H1 (cell line): ENCODE measurements around the gene GRIA4. TPM values are rescaled to one million over a fixed set of nuclear protein-coding genes. Genes with fewer than 3 reads are reported as not detected.

Experiments used
- CTCF ChIA-PET: fragments of 300-600 bp; sonication (Branson Sonifier 250); formaldehyde crosslinking; loops from one replicate; lab custom pipeline; 2021; ENCODE audit not compliant: partially characterized antibody; lab: Charles Lee
- POLR2A ChIA-PET: fragments of 300-600 bp; sonication (Branson Sonifier 250); formaldehyde crosslinking; loops from one replicate; lab custom pipeline; 2021; ENCODE audit warnings: inconsistent platforms; ENCODE audit not compliant: partially characterized antibody; lab: Charles Lee
- DNase-seq, 2 experiments: peaks; one replicate each; pipeline versions ENCODE4 v3.0.0 to v3.0.0-alpha.2; 2010 to 2022; ENCODE audit warnings: low spot score in 2 of 2, low read depth in 1 of 2, mixed read lengths in 1 of 2
- FAIRE-seq: peaks from 2 replicates; lab custom pipeline; 2011; peaks lifted over from hg19 to GRCh38; lab: Jason Lieb, UNC
- H2AFZ ChIP-seq: 2 replicates; pipeline ENCODE4 v1.8.1; 2012; ENCODE audit warnings: low read length, inconsistent platforms
- H2AK5ac ChIP-seq: 2 replicates; pipeline ENCODE4 v1.6.1; 2013; ENCODE audit warnings: low read depth, low read length
- H2BK120ac ChIP-seq: replicated peaks from 2 replicates; pipeline ENCODE3; 2013; ENCODE audit warnings: low read depth, low read length, inconsistent platforms
- H2BK12ac ChIP-seq: 2 replicates; pipeline ENCODE4 v1.6.1; 2013; ENCODE audit warnings: low read depth, low read length
- H2BK15ac ChIP-seq: 2 replicates; pipeline ENCODE4 v1.6.1; 2013; ENCODE audit warnings: low read length
- H2BK20ac ChIP-seq: 2 replicates; pipeline ENCODE4 v1.6.1; 2013; ENCODE audit warnings: low read length
- H2BK5ac ChIP-seq: 2 replicates; pipeline ENCODE4 v1.6.1; 2013; ENCODE audit warnings: low read depth, low read length
- H3K14ac ChIP-seq: 2 replicates; pipeline ENCODE4 v1.6.1; 2013; ENCODE audit warnings: inconsistent platforms; ENCODE audit not compliant: insufficient read length
- H3K18ac ChIP-seq: 2 replicates; pipeline ENCODE4 v1.6.1; 2013; ENCODE audit warnings: low read length; ENCODE audit errors: extremely low read depth
- H3K23ac ChIP-seq: 2 replicates; pipeline ENCODE4 v1.6.1; 2013; ENCODE audit warnings: inconsistent platforms; ENCODE audit not compliant: insufficient read length
- H3K23me2 ChIP-seq: 2 replicates; pipeline ENCODE4 v1.6.1; 2013; ENCODE audit warnings: low read depth, low read length
- H3K27ac ChIP-seq: 2 replicates; pipeline ENCODE4 v1.6.1; 2011; ENCODE audit warnings: low read depth, low read length, inconsistent platforms
- H3K27me3 ChIP-seq, 4 experiments: replicated peaks in 1 of 4; 1 replicate in 1 of 4; 2 replicates in 3 of 4; pipeline versions ENCODE4 v1.6.1 to v1.8.1; 2011 to 2013; ENCODE audit warnings: low read length in 3 of 4, mild to moderate bottlenecking in 3 of 4, inconsistent platforms in 2 of 4, mixed read lengths in 2 of 4, moderate library complexity in 1 of 4; ENCODE audit not compliant: control insufficient read depth in 3 of 4, insufficient read depth in 3 of 4; ENCODE audit errors: extremely low read depth in 1 of 4
- H3K36me3 ChIP-seq, 4 experiments: 2 replicates each; pipeline versions ENCODE4 v1.6.1 to v1.8.1; 2011 to 2013; ENCODE audit warnings: mild to moderate bottlenecking in 4 of 4, low read length in 3 of 4, moderate library complexity in 2 of 4, control low read depth in 1 of 4, inconsistent platforms in 1 of 4; ENCODE audit not compliant: insufficient read depth in 4 of 4, control insufficient read depth in 2 of 4
- H3K4ac ChIP-seq: replicated peaks from 2 replicates; pipeline ENCODE3; 2013; ENCODE audit warnings: low read length, low read depth, mixed read lengths, inconsistent platforms; ENCODE audit not compliant: insufficient read length
- H3K4me1 ChIP-seq, 4 experiments: replicated peaks in 1 of 4; 1 replicate in 1 of 4; 2 replicates in 3 of 4; pipeline versions ENCODE4 v1.6.1 to v1.8.1; 2011 to 2013; ENCODE audit warnings: low read length in 3 of 4, inconsistent platforms in 2 of 4, mixed read lengths in 1 of 4; ENCODE audit not compliant: insufficient read depth in 4 of 4, control insufficient read depth in 3 of 4
- H3K4me2 ChIP-seq, 2 experiments: 2 replicates each; pipeline versions ENCODE4 v1.6.1 to v1.8.1; 2011 to 2013; ENCODE audit warnings: low read depth in 2 of 2, low read length in 2 of 2, control low read depth in 1 of 2, inconsistent platforms in 1 of 2, mild to moderate bottlenecking in 1 of 2; ENCODE audit not compliant: insufficient read depth in 1 of 2
- H3K4me3 ChIP-seq, 4 experiments: fragments of 200-600, 300-600 bp in 1 of 4; sonication (generic), shearing (Covaris generic), sonication (Bioruptor Twin) in 1 of 4; 2 replicates each; pipeline versions ENCODE4 v1.5.1 to v1.8.1; 2011 to 2016; ENCODE audit warnings: low read length in 4 of 4, low read depth in 3 of 4, control low read depth in 2 of 4, inconsistent platforms in 2 of 4, mild to moderate bottlenecking in 2 of 4, mixed read lengths in 1 of 4, moderate library complexity in 1 of 4; ENCODE audit not compliant: insufficient read depth in 2 of 4; ENCODE audit errors: extremely low read depth in 1 of 4
- H3K56ac ChIP-seq: replicated peaks from 2 replicates; pipeline ENCODE3; 2013; ENCODE audit warnings: low read depth, mild to moderate bottlenecking, mixed read lengths, low read length, inconsistent platforms; ENCODE audit not compliant: insufficient read length
- H3K79me1 ChIP-seq: 2 replicates; pipeline ENCODE4 v1.6.1; 2013; ENCODE audit warnings: low read depth, low read length, control low read depth
- H3K79me2 ChIP-seq, 2 experiments: 2 replicates each; pipeline versions ENCODE4 v1.6.1 to v1.8.1; 2012 to 2013; ENCODE audit warnings: low read length in 2 of 2, mild to moderate bottlenecking in 2 of 2, inconsistent platforms in 1 of 2; ENCODE audit not compliant: insufficient read depth in 2 of 2, control insufficient read depth in 1 of 2
- H3K9ac ChIP-seq, 4 experiments: replicated peaks in 1 of 4; 1 replicate in 1 of 4; 2 replicates in 3 of 4; pipeline versions ENCODE4 v1.6.1 to v1.8.1; 2011 to 2013; ENCODE audit warnings: low read depth in 3 of 4, low read length in 3 of 4, control low read depth in 2 of 4, mild to moderate bottlenecking in 2 of 4, moderate library complexity in 2 of 4, inconsistent platforms in 1 of 4; ENCODE audit errors: extremely low read depth in 1 of 4
- H3K9me3 ChIP-seq, 2 experiments: 2 replicates each; pipeline versions ENCODE4 v1.6.1 to v1.8.1; 2012 to 2013; ENCODE audit warnings: mild to moderate bottlenecking in 2 of 2, moderate library complexity in 2 of 2, control low read depth in 1 of 2, inconsistent platforms in 1 of 2, low read depth in 1 of 2, low read length in 1 of 2, mixed read lengths in 1 of 2; ENCODE audit not compliant: insufficient read depth in 2 of 2
- H4K20me1 ChIP-seq, 2 experiments: replicated peaks in 1 of 2; 2 replicates each; pipeline versions ENCODE3 to v1.8.1; 2011 to 2013; ENCODE audit warnings: inconsistent platforms in 2 of 2, low read length in 2 of 2, mild to moderate bottlenecking in 1 of 2; ENCODE audit not compliant: insufficient read depth in 2 of 2, control insufficient read depth in 1 of 2
- H4K5ac ChIP-seq: 2 replicates; pipeline ENCODE4 v1.6.1; 2013; ENCODE audit warnings: low read length, low read depth, mixed read lengths, inconsistent platforms; ENCODE audit not compliant: insufficient read length
- H4K8ac ChIP-seq: 2 replicates; pipeline ENCODE4 v1.8.0; 2013; ENCODE audit warnings: mild to moderate bottlenecking, moderate library complexity, low read length, inconsistent platforms; ENCODE audit not compliant: insufficient read depth; ENCODE audit errors: extremely low read depth
- H4K91ac ChIP-seq: replicated peaks from 2 replicates; pipeline ENCODE3; 2013; ENCODE audit warnings: low read length, mixed read lengths, inconsistent platforms; ENCODE audit not compliant: insufficient read length
- CHD1 ChIP-seq: IDR thresholded peaks from 2 replicates; pipeline ENCODE4 v1.6.1; 2012; ENCODE audit warnings: low read depth, low read length, improper control_type of control experiment
- HDAC2 ChIP-seq, 2 experiments: fragments of 300-600 bp in 1 of 2; sonication (generic) in 1 of 2; IDR thresholded peaks; 2 replicates each; pipeline ENCODE4 v1.6.1; 2011 to 2012; ENCODE audit warnings: low read depth in 2 of 2, low read length in 2 of 2, mild to moderate bottlenecking in 2 of 2, moderate library complexity in 2 of 2, borderline replicate concordance in 1 of 2, inconsistent platforms in 1 of 2
- HDAC6 ChIP-seq: IDR thresholded peaks from one replicate; pipeline ENCODE4 v1.7.1; 2012; ENCODE audit warnings: low read depth, mild to moderate bottlenecking, inconsistent platforms, low read length, moderate library complexity
- KDM1A ChIP-seq: fragments of 200-600, 300-600 bp; sonication (generic); IDR thresholded peaks from 2 replicates; pipeline ENCODE4 v1.7.1; 2016; ENCODE audit warnings: mild to moderate bottlenecking, low read length, borderline replicate concordance
- MAFK ChIP-seq: IDR thresholded peaks from 2 replicates; pipeline ENCODE4 v1.6.1; 2012; ENCODE audit warnings: low read depth, mild to moderate bottlenecking, improper control_type of control experiment, low read length
- RXRA ChIP-seq: IDR thresholded peaks from 2 replicates; pipeline ENCODE4 v1.6.1; 2011; ENCODE audit warnings: low read depth, mild to moderate bottlenecking, low read length, moderate library complexity; ENCODE audit not compliant: insufficient read depth
- SIN3A ChIP-seq, 2 experiments: IDR thresholded peaks in 1 of 2; conservative IDR thresholded peaks in 1 of 2; 2 replicates each; pipeline ENCODE4 v1.6.1; 2011 to 2012; ENCODE audit warnings: low read length in 2 of 2, improper control_type of control experiment in 1 of 2, low read depth in 1 of 2, mild to moderate bottlenecking in 1 of 2
- TBP ChIP-seq: IDR thresholded peaks from 2 replicates; pipeline ENCODE4 v1.6.1; 2011; ENCODE audit warnings: low read depth, low read length, improper control_type of control experiment
- TEAD4 ChIP-seq: IDR thresholded peaks from 2 replicates; pipeline ENCODE4 v1.6.1; 2012; ENCODE audit warnings: low read depth, low read length, inconsistent platforms, mixed read lengths
- polyA plus RNA-seq, 7 experiments: library from polyadenylated mRNA; depleted of rRNA in 3 of 7; stranded (reverse) in 5 of 7; unstranded in 2 of 7; fragments of >200 nt in 5 of 7; fragments of 200-250 nt in 2 of 7; gene quantifications; 1 replicate in 5 of 7; 2 replicates in 1 of 7; 4 replicates in 1 of 7; pipeline versions ENCODE4 v1.2.1 to v1.2.3, GENCODE V29; 2011 to 2013; ENCODE audit warnings: missing spikeins in 2 of 7, mixed read lengths in 2 of 7
- total RNA-seq: library from RNA; stranded (reverse); fragmentation: NEBNext Ultra II Directional; extraction: Animal tissue kit (Norgen Biotek cat#: 25700); gene quantifications from 2 replicates; pipeline ENCODE4 v1.2.1, GENCODE V29; 2021
- TF ChIP-seq, protein P1 (sequence below), 3 experiments: IDR thresholded peaks; 1 replicate in 2 of 3; 2 replicates in 1 of 3; pipeline versions ENCODE4 v1.5.1 to v1.6.1; 2011; ENCODE audit warnings: low read length in 3 of 3, mild to moderate bottlenecking in 3 of 3, inconsistent platforms in 2 of 3, low read depth in 1 of 3, moderate library complexity in 1 of 3; ENCODE audit not compliant: insufficient read depth in 1 of 3; ENCODE audit errors: control extremely low read depth in 1 of 3
- TF ChIP-seq, protein P2 (sequence below): IDR thresholded peaks from 2 replicates; pipeline ENCODE4 v1.6.1; 2012; ENCODE audit warnings: low read length, inconsistent platforms

GRIA4 gene
- total and polyA plus RNA-seq, 2 of the 8 experiments (the other 6 are each of a cell fraction or from before 2014, with no cell fraction given) = 12.5 to 21.8 TPM

DNA sequence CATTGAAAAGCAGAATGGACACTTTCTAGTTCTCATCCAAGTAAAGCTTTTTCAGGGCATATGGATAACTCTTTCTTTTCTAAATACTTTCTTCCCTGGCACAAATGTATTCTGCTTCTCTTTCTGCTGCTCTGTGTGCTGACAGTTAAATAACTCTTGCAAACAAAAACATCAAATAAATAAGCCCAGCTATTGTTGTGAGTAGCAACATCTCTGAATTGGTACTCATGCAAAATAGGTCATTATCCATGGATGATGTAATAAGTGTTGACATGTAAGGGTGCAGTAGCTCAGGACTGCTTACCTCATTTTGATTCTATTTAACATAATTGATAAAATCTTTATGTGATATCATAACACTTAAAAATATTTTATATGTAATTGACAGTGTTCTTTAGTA, 247.9 kb downstream of the GRIA4 start:
- Histone ChIP-seq H2BK20ac (no peak overlapping the region), H3K4me1 (no peaks in the 10 kb centered on the region), H3K9ac (no peak overlapping the region), H3K23me2 (no peaks in the 10 kb centered on the region; the same call in 1 of the 2 replicates), H2AFZ (no peak overlapping the region), H2BK12ac (no peak overlapping the region), H3K18ac (no peak overlapping the region), H3K14ac (no peak overlapping the region), H3K4me3 (no peak overlapping the region), H4K5ac (no peak overlapping the region), H3K9me3 (no peaks in the 10 kb centered on the region), H3K23ac (no peak overlapping the region), H4K91ac (no peak overlapping the region), H3K36me3 (no peaks in the 10 kb centered on the region), H2BK15ac (no peak overlapping the region), H4K20me1 (no peaks in the 10 kb centered on the region), H3K4ac (no peak overlapping the region), H2AK5ac (no peak overlapping the region), H4K8ac (no peak overlapping the region), H3K79me2 (no peaks in the 10 kb centered on the region), H2BK5ac (no peak overlapping the region), H3K4me2 (no peak overlapping the region), H2BK120ac (no peak overlapping the region), H3K27ac (no peak overlapping the region), H3K56ac (no peak overlapping the region), H3K27me3 (peaks cover 0 to 1% (median 0%) of the 10 kb centered on the region in 4 experiments; a peak in 1 of 7 replicates), H3K79me1 (no peaks in the 10 kb centered on the region)
- FAIRE-seq (no peak), DNase-seq (no peak)
- POLR2A ChIA-PET = no interaction called here
- CTCF ChIA-PET = no interaction called here
- TF ChIP-seq KDM1A (no peak), MAFK (no peak), HDAC2 (IDR thresholded peaks at IDR 0.05; ENCODE audit: borderline replicate concordance in 1 of 2, low read depth in 2 of 2, low read length in 2 of 2) (no peak), CHD1 (no peak), TBP (no peak), HDAC6 (no peak), SIN3A (conservative IDR thresholded peaks at IDR 0.05 in 1 of 2, IDR thresholded peaks at IDR 0.05 in 1 of 2; ENCODE audit: low read depth in 1 of 2, low read length in 2 of 2) (no peak), TEAD4 (no peak), RXRA (no peak)
- TF ChIP-seq, protein P1, sequence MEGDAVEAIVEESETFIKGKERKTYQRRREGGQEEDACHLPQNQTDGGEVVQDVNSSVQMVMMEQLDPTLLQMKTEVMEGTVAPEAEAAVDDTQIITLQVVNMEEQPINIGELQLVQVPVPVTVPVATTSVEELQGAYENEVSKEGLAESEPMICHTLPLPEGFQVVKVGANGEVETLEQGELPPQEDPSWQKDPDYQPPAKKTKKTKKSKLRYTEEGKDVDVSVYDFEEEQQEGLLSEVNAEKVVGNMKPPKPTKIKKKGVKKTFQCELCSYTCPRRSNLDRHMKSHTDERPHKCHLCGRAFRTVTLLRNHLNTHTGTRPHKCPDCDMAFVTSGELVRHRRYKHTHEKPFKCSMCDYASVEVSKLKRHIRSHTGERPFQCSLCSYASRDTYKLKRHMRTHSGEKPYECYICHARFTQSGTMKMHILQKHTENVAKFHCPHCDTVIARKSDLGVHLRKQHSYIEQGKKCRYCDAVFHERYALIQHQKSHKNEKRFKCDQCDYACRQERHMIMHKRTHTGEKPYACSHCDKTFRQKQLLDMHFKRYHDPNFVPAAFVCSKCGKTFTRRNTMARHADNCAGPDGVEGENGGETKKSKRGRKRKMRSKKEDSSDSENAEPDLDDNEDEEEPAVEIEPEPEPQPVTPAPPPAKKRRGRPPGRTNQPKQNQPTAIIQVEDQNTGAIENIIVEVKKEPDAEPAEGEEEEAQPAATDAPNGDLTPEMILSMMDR (IDR thresholded peaks at IDR 0.05; ENCODE audit: control extremely low read depth in 1 of 3, insufficient read depth in 1 of 3, low read depth in 1 of 3, low read length in 3 of 3) = no peak
- TF ChIP-seq, protein P2, sequence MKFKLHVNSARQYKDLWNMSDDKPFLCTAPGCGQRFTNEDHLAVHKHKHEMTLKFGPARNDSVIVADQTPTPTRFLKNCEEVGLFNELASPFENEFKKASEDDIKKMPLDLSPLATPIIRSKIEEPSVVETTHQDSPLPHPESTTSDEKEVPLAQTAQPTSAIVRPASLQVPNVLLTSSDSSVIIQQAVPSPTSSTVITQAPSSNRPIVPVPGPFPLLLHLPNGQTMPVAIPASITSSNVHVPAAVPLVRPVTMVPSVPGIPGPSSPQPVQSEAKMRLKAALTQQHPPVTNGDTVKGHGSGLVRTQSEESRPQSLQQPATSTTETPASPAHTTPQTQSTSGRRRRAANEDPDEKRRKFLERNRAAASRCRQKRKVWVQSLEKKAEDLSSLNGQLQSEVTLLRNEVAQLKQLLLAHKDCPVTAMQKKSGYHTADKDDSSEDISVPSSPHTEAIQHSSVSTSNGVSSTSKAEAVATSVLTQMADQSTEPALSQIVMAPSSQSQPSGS = no peak
